Measurements from ENCODE around the gene ACTN4.

ACTN4 gene

GRCh38 chr19:38647966-38648768, 718 bp downstream of the ACTN4 start:
- no peak for TF ChIP-seq CTCF (IDR thresholded peaks at IDR 0.05; ENCODE audit: borderline replicate concordance, control extremely low read depth, extremely low read depth, insufficient read depth, missing control alignments)
- DNase-seq (ENCODE audit: low spot score) = no peak
- in situ Hi-C loops (cut with MboI; ENCODE audit: low sequenced_read_pairs, unreplicated experiment) = loop anchor here (25.0 kb wide), 1 partner anchor 236 kb away; the partner anchor contains the start of gene FAM98C

- in situ Hi-C loops (cut with MboI; ENCODE audit: low sequenced_read_pairs, unreplicated experiment) = loop anchor here (25.0 kb wide), 1 partner anchor 237 kb away; the partner anchor contains the start of gene FAM98C
- TF ChIP-seq CTCF (IDR thresholded peaks at IDR 0.05; ENCODE audit: borderline replicate concordance, control extremely low read depth, extremely low read depth, insufficient read depth, missing control alignments) = no peak
- DNase-seq (ENCODE audit: low spot score) = no peak
Measured at GRCh38 chr19:38648769-38649304, 1.4 kb downstream of the ACTN4 start.

GRCh38 chr19:38649305-38650171, 2.1 kb downstream of the ACTN4 start:
- TF ChIP-seq CTCF (IDR thresholded peaks at IDR 0.05; ENCODE audit: borderline replicate concordance, control extremely low read depth, extremely low read depth, insufficient read depth, missing control alignments) = no peak
- in situ Hi-C loops (cut with MboI; ENCODE audit: low sequenced_read_pairs, unreplicated experiment) = loop anchor here (25.0 kb wide), 1 partner anchor 237 kb away; the partner anchor contains the start of gene FAM98C
- DNase-seq (ENCODE audit: low spot score) = no peak

- in situ Hi-C loops (cut with MboI; ENCODE audit: low sequenced_read_pairs, unreplicated experiment) = no loop called here
- no peak for TF ChIP-seq CTCF (IDR thresholded peaks at IDR 0.05; ENCODE audit: borderline replicate concordance, control extremely low read depth, extremely low read depth, insufficient read depth, missing control alignments)
- DNase-seq (ENCODE audit: low spot score) = no peak
Measured at GRCh38 chr19:38650172-38650775, 2.8 kb downstream of the ACTN4 start.

- TF ChIP-seq CTCF (IDR thresholded peaks at IDR 0.05; ENCODE audit: borderline replicate concordance, control extremely low read depth, extremely low read depth, insufficient read depth, missing control alignments) = no peak
- in situ Hi-C loops (cut with MboI; ENCODE audit: low sequenced_read_pairs, unreplicated experiment) = no loop called here
- no peak for DNase-seq (ENCODE audit: low spot score)
Measured at GRCh38 chr19:38650911-38651584, 3.6 kb downstream of the ACTN4 start.

All from GM13976 (cell line).